Vagina (tissue), 2 donors: ENCODE measurements around the gene ELOVL7.

ENCODE experiments used
- POLR2AphosphoS5 ChIP-seq, 2 donors: sonication (generic); formaldehyde crosslinking; IDR thresholded peaks; one replicate each; pipeline ENCODE4 v1.9.0; 2017; ENCODE audit warnings: antibody characterized with exemption in 2 of 2, mild to moderate bottlenecking in 2 of 2, low read depth in 1 of 2; ENCODE audit not compliant: insufficient read depth in 1 of 2
- TF ChIP-seq, protein P1 (sequence below), 3 experiments: fragments of 450-650 bp in 2 of 3; fragments of 200-600 bp in 1 of 3; sonication (generic) in 1 of 3; IDR thresholded peaks; one replicate each; pipeline ENCODE4 v1.5.1; 2017 to 2019; ENCODE audit warnings: antibody characterized with exemption in 3 of 3, mild to moderate bottlenecking in 2 of 3, moderate library complexity in 2 of 3

DNA sequence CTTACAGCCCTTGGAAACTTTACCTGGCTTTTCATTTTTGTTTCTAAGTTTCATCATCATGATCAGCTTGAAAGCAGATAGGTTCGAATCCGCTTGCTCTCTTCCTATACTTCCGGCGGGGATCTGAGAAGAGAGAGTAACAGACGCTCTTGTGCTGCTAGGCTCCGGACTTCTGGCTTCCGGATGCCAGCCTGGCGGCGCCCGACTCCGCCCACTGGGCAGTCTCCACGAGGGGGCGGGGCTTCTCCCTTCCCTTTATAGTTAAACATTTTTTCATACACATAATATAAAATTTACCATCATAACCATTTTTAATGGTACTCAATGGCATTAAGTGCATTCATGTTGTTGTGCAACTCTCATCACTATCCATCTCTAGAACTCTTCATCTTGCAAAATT lies 49.5 kb upstream of the ELOVL7 start:
- TF ChIP-seq, protein P1, sequence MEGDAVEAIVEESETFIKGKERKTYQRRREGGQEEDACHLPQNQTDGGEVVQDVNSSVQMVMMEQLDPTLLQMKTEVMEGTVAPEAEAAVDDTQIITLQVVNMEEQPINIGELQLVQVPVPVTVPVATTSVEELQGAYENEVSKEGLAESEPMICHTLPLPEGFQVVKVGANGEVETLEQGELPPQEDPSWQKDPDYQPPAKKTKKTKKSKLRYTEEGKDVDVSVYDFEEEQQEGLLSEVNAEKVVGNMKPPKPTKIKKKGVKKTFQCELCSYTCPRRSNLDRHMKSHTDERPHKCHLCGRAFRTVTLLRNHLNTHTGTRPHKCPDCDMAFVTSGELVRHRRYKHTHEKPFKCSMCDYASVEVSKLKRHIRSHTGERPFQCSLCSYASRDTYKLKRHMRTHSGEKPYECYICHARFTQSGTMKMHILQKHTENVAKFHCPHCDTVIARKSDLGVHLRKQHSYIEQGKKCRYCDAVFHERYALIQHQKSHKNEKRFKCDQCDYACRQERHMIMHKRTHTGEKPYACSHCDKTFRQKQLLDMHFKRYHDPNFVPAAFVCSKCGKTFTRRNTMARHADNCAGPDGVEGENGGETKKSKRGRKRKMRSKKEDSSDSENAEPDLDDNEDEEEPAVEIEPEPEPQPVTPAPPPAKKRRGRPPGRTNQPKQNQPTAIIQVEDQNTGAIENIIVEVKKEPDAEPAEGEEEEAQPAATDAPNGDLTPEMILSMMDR (IDR thresholded peaks at IDR 0.05) = no peak
- TF ChIP-seq POLR2AphosphoS5 (IDR thresholded peaks at IDR 0.05; ENCODE audit: insufficient read depth in 1 of 2, low read depth in 1 of 2) = no peak
